ENCODE data around the gene DPY30.
A peak's percentile ranks its signal among the peaks of the same experiment; 100 is the strongest.
"Not testable (repeated sequence)": the region's sequence is repeated elsewhere in the genome, so short reads cannot be mapped to it uniquely, and the experiment has no call there.

DPY30 gene

DNA sequence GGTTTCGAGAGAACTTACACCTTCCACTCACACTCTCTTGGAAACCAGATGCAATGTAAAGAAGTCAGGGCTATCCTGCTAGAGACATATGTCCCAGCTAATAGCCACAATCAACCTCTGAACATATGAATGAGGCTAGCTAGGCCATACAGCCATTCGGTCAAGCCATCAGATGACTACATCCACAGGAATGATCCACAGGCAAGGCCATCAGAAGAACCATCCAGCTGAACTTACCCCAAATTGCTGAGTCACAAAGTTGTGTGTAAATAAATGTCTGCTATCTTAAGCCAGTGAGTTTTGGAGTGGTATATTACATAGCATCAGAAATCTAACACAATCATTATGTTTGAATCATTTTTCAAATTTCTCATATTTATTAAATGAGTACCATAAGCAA, 18.5 kb upstream of the DPY30 start:
- Histone ChIP-seq H3K9ac (ENCODE audit: low read length in 5 of 5) (no peak overlapping the region), H3K27me3 (ENCODE audit: control insufficient read depth in 5 of 5, insufficient read depth in 4 of 5, low read length in 5 of 5) (no peaks in the 10 kb centered on the region)

GRCh38 chr2:32054583-32054982, 15.0 kb upstream of the DPY30 start:
- not testable (repeated sequence) for H3K9me3 ChIP-seq (ENCODE audit: control insufficient read depth in 5 of 5, low read length in 5 of 5); H3K9ac ChIP-seq (ENCODE audit: low read length in 5 of 5); H3K27ac ChIP-seq (ENCODE audit: low read depth, low read length); H3K36me3 ChIP-seq (ENCODE audit: control insufficient read depth in 5 of 5, insufficient read depth in 5 of 5, low read length in 5 of 5); H3K4me1 ChIP-seq (ENCODE audit: control insufficient read depth in 5 of 5, insufficient read depth in 5 of 5, low read length in 5 of 5); H3K27me3 ChIP-seq (ENCODE audit: control insufficient read depth in 5 of 5, insufficient read depth in 4 of 5, low read length in 5 of 5); H3K4me3 ChIP-seq (ENCODE audit: low read depth in 1 of 5, low read length in 5 of 5)

More for the DNA sequence above, 18.5 kb upstream of the DPY30 start:
- Histone ChIP-seq H3K36me3 (ENCODE audit: control insufficient read depth in 5 of 5, insufficient read depth in 5 of 5, low read length in 5 of 5) (no peaks in the 10 kb centered on the region), H3K4me1 (ENCODE audit: control insufficient read depth in 5 of 5, insufficient read depth in 5 of 5, low read length in 5 of 5) (peaks cover 0 to 12% (median 9%) of the 10 kb centered on the region in 5 donors), H3K27ac (ENCODE audit: low read depth, low read length) (no peak overlapping the region), H3K9me3 (ENCODE audit: control insufficient read depth in 5 of 5, low read length in 5 of 5) (no peaks in the 10 kb centered on the region), H3K4me3 (ENCODE audit: low read depth in 1 of 5, low read length in 5 of 5) (no peak overlapping the region)

DNA sequence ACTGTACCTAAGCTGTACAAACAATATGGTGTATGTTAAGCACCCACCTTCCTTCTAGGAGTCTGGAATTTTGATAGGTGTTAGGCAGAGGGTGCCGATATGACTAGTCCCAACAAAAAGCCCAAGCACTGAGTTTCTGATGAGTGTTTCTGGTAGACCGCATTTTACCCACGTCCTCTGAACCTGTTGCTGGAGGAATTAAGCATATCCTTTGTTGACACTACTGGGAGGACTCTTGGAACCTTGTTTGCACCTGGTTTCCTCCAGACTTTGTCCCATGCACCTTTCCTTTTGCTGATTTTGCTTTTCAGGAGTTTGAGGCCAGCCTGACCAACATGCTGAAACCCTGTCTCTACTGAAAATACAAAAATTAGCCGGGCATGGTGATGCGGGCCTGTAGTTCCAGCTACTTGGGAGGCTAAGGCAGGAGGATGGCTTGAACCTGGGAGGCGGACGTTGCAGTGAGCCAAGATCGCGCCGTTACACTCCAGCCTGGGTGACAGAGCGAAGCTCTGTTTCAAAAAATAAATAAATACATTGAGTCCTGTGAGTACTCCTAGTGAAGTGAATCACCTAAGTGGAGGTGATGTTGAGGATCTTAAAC, 12.3 kb upstream of the DPY30 start:
- H3K27ac ChIP-seq (ENCODE audit: low read depth, low read length) = no peak overlapping the region
- H3K27me3 ChIP-seq (ENCODE audit: control insufficient read depth in 5 of 5, insufficient read depth in 4 of 5, low read length in 5 of 5) = no peaks in the 10 kb centered on the region
- no peak overlapping the region for H3K4me3 ChIP-seq (ENCODE audit: low read depth in 1 of 5, low read length in 5 of 5)
- no peaks in the 10 kb centered on the region for H3K4me1 ChIP-seq (ENCODE audit: control insufficient read depth in 5 of 5, insufficient read depth in 5 of 5, low read length in 5 of 5)
- no peak overlapping the region for H3K9ac ChIP-seq (ENCODE audit: low read length in 5 of 5)
- H3K36me3 ChIP-seq (ENCODE audit: control insufficient read depth in 5 of 5, insufficient read depth in 5 of 5, low read length in 5 of 5) = no peaks in the 10 kb centered on the region
- no peaks in the 10 kb centered on the region for H3K9me3 ChIP-seq (ENCODE audit: control insufficient read depth in 5 of 5, low read length in 5 of 5)

DNA sequence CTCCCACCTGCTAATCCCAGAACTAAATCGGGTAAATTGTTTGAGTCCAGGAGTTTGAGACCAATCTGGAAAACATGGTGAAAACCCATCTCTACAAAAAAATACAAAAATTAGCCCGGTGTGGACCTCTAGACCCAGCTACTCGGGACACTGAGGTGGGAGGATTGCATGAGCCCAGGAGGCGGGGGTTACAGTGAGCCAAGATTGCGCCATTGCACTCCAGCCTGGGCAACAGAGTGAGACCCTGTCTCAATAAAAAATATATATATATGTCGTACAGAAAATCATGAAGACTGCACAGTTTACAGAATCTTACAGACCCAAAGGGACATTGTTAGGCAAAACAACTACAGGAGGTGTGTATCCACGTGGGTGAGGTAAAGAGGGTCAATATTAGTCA, 4.0 kb upstream of the DPY30 start:
- peaks cover 0 to 13% (median 12%) of the 10 kb centered on the region in 5 donors for H3K4me1 ChIP-seq (ENCODE audit: control insufficient read depth in 5 of 5, insufficient read depth in 5 of 5, low read length in 5 of 5)
- H3K9ac ChIP-seq (ENCODE audit: low read length in 5 of 5) = no peak overlapping the region
- H3K27ac ChIP-seq (ENCODE audit: low read depth, low read length) = no peak overlapping the region
- no peaks in the 10 kb centered on the region for H3K27me3 ChIP-seq (ENCODE audit: control insufficient read depth in 5 of 5, insufficient read depth in 4 of 5, low read length in 5 of 5)
- no peak overlapping the region for H3K4me3 ChIP-seq (ENCODE audit: low read depth in 1 of 5, low read length in 5 of 5)
- no peaks in the 10 kb centered on the region for H3K9me3 ChIP-seq (ENCODE audit: control insufficient read depth in 5 of 5, low read length in 5 of 5)
- no peaks in the 10 kb centered on the region for H3K36me3 ChIP-seq (ENCODE audit: control insufficient read depth in 5 of 5, insufficient read depth in 5 of 5, low read length in 5 of 5)

- H3K9ac ChIP-seq (ENCODE audit: low read length in 5 of 5); H3K9me3 ChIP-seq (ENCODE audit: control insufficient read depth in 5 of 5, low read length in 5 of 5); H3K27ac ChIP-seq (ENCODE audit: low read depth, low read length); H3K4me3 ChIP-seq (ENCODE audit: low read depth in 1 of 5, low read length in 5 of 5); H3K27me3 ChIP-seq (ENCODE audit: control insufficient read depth in 5 of 5, insufficient read depth in 4 of 5, low read length in 5 of 5); H3K4me1 ChIP-seq (ENCODE audit: control insufficient read depth in 5 of 5, insufficient read depth in 5 of 5, low read length in 5 of 5): not testable (repeated sequence)
- H3K36me3 ChIP-seq (ENCODE audit: control insufficient read depth in 5 of 5, insufficient read depth in 5 of 5, low read length in 5 of 5) = peaks cover 4 to 12% (median 7%) of the 10 kb centered on the region in 5 donors
Observed at GRCh38 chr2:32034198-32034887, 5.3 kb downstream of the DPY30 start.

GRCh38 chr2:32018789-32019482, 20.7 kb downstream of the DPY30 start:
- not testable (repeated sequence) for H3K27me3 ChIP-seq (ENCODE audit: control insufficient read depth in 5 of 5, insufficient read depth in 4 of 5, low read length in 5 of 5); H3K9ac ChIP-seq (ENCODE audit: low read length in 5 of 5); H3K4me3 ChIP-seq (ENCODE audit: low read depth in 1 of 5, low read length in 5 of 5); H3K9me3 ChIP-seq (ENCODE audit: control insufficient read depth in 5 of 5, low read length in 5 of 5); H3K27ac ChIP-seq (ENCODE audit: low read depth, low read length); H3K4me1 ChIP-seq (ENCODE audit: control insufficient read depth in 5 of 5, insufficient read depth in 5 of 5, low read length in 5 of 5)
- peaks cover 19 to 36% (median 24%) of the 10 kb centered on the region in 5 donors for H3K36me3 ChIP-seq (ENCODE audit: control insufficient read depth in 5 of 5, insufficient read depth in 5 of 5, low read length in 5 of 5)

DNA sequence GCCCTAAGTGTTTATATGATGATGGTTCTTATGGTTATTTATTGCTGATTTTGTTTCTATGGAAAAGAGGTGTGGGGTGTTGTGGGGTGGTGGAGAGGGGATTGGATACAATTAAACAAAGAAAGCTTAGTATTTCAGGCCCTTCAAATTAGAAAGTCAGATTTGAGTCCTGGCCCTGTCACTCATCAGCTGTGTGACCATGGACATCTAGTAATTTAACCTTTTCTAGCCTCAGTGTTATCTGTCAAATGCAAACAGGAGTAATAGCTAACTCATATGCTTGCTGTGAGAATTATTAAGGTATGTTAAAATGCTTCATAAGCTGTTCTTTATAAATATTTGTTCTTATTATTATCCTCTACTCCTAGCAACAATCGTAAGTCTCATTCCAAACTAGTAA, 26.7 kb downstream of the DPY30 start:
- no peak overlapping the region for H3K27ac ChIP-seq (ENCODE audit: low read depth, low read length)
- peaks cover 3 to 8% (median 4%) of the 10 kb centered on the region in 5 donors for H3K36me3 ChIP-seq (ENCODE audit: control insufficient read depth in 5 of 5, insufficient read depth in 5 of 5, low read length in 5 of 5)
- no peaks in the 10 kb centered on the region for H3K27me3 ChIP-seq (ENCODE audit: control insufficient read depth in 5 of 5, insufficient read depth in 4 of 5, low read length in 5 of 5)
- no peak overlapping the region for H3K9ac ChIP-seq (ENCODE audit: low read length in 5 of 5)
- H3K4me1 ChIP-seq (ENCODE audit: control insufficient read depth in 5 of 5, insufficient read depth in 5 of 5, low read length in 5 of 5) = peaks cover 0 to 24% (median 24%) of the 10 kb centered on the region in 5 donors
- no peak overlapping the region for H3K4me3 ChIP-seq (ENCODE audit: low read depth in 1 of 5, low read length in 5 of 5)
- H3K9me3 ChIP-seq (ENCODE audit: control insufficient read depth in 5 of 5, low read length in 5 of 5) = no peaks in the 10 kb centered on the region

- H3K4me1 ChIP-seq (ENCODE audit: control insufficient read depth in 5 of 5, insufficient read depth in 5 of 5, low read length in 5 of 5) = peaks cover 0 to 27% (median 24%) of the 10 kb centered on the region in 5 donors
- peak overlapping the region in 4 of 5 donors; percentile 62 to 85 (median 74) for H3K9ac ChIP-seq (ENCODE audit: low read length in 5 of 5)
- H3K4me3 ChIP-seq (ENCODE audit: low read depth in 1 of 5, low read length in 5 of 5) = peak overlapping the region; percentile 79 to 96 (median 83)
- H3K27ac ChIP-seq (ENCODE audit: low read depth, low read length) = peak overlapping the region; percentile 82
- peaks cover 0 to 4% (median 0%) of the 10 kb centered on the region in 5 donors for H3K36me3 ChIP-seq (ENCODE audit: control insufficient read depth in 5 of 5, insufficient read depth in 5 of 5, low read length in 5 of 5)
- H3K27me3 ChIP-seq (ENCODE audit: control insufficient read depth in 5 of 5, insufficient read depth in 4 of 5, low read length in 5 of 5) = no peaks in the 10 kb centered on the region
- no peaks in the 10 kb centered on the region for H3K9me3 ChIP-seq (ENCODE audit: control insufficient read depth in 5 of 5, low read length in 5 of 5)
Observed at GRCh38 chr2:32011485-32011960, 28.1 kb downstream of the DPY30 start.

GRCh38 chr2:32010670-32011484, 28.7 kb downstream of the DPY30 start, which contains the start of gene MEMO1:
TSS of gene MEMO1 (minus strand) at chr2:32011008. CDS start at chr2:32010247, 761 bp downstream.
- Histone ChIP-seq H3K9me3 (ENCODE audit: control insufficient read depth in 5 of 5, low read length in 5 of 5) (no peaks in the 10 kb centered on the region), H3K27ac (ENCODE audit: low read depth, low read length) (peak within 1 kb of the TSS; percentile 82), H3K36me3 (ENCODE audit: control insufficient read depth in 5 of 5, insufficient read depth in 5 of 5, low read length in 5 of 5) (peaks cover 0 to 4% (median 0%) of the 10 kb centered on the region in 5 donors), H3K9ac (ENCODE audit: low read length in 5 of 5) (peak within 1 kb of the TSS; percentile 62 to 89 (median 81)), H3K4me1 (ENCODE audit: control insufficient read depth in 5 of 5, insufficient read depth in 5 of 5, low read length in 5 of 5) (peaks cover 0 to 27% (median 24%) of the 10 kb centered on the region in 5 donors), H3K27me3 (ENCODE audit: control insufficient read depth in 5 of 5, insufficient read depth in 4 of 5, low read length in 5 of 5) (no peaks in the 10 kb centered on the region), H3K4me3 (ENCODE audit: low read depth in 1 of 5, low read length in 5 of 5) (peak within 1 kb of the TSS; percentile 79 to 96 (median 83))

All from subcutaneous abdominal adipose tissue (tissue), 5 donors.